22Rv1 (cell line): ENCODE data around the gene VWA8.

Experiments used
- CTCF ChIP-seq: fragments of 450-650 bp; IDR thresholded peaks from 2 replicates; pipeline ENCODE4 v1.5.1; 2017; ENCODE audit warnings: mild to moderate bottlenecking
- ZFX ChIP-seq: fragments of 450-650 bp; IDR thresholded peaks from 2 replicates; pipeline ENCODE4 v1.6.1; 2017; ENCODE audit warnings: antibody characterized with exemption, borderline replicate concordance

DNA sequence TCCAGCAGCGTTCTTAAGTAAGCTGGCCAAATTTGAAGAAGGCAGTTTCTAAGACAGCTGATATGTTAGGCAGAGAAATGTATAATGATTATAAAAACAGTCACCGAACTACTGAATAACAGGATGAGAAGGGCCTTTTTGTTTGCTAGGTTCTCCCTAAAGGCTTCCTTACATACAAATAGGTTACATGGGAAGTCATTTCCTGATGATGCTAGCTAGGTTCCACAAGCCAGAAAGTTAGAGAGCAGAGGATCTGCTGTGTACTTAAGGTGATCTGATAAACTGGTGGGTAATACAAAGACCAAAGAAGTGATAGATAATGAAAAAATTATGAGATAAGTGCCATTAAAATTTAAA is 139.7 kb downstream of the VWA8 start:
- TF ChIP-seq CTCF (no peak), ZFX (no peak)
